ENCODE data around the gene RHPN2. TPM values are rescaled to one million over a fixed set of nuclear protein-coding genes. Genes with fewer than 3 reads are reported as not detected.

The RHPN2 gene
- total RNA-seq, 1 donor from 2014 or later, result 0.67 TPM

Other genes starting within 250 kb of the RHPN2 start
- gene SLC7A9, start 195.1 kb downstream of the RHPN2 start, total RNA-seq, result not detected
- 9.7 TPM for gene CEP89, start 92.9 kb downstream of the RHPN2 start, total RNA-seq
- 0.32 TPM for gene FAAP24, start 92.6 kb downstream of the RHPN2 start, total RNA-seq
- 5.2 TPM for gene GPATCH1, start 16.3 kb upstream of the RHPN2 start, total RNA-seq
- not detected for gene WDR88, start 67.2 kb upstream of the RHPN2 start, total RNA-seq
- 22.4 TPM for gene LRP3, start 129.4 kb upstream of the RHPN2 start, total RNA-seq
- gene SLC7A10, start 161.0 kb upstream of the RHPN2 start, total RNA-seq, result not detected
- gene CEBPA, start 237.6 kb upstream of the RHPN2 start, total RNA-seq, result 2.3 TPM